ENCODE data around the gene NNT.
"Not testable (repeated sequence)": the region's sequence is repeated elsewhere in the genome, so short reads cannot be mapped to it uniquely, and the experiment has no call there.

Gene NNT

GRCh38 chr5:43584166-43584699 is 18.7 kb upstream of the NNT start:
- no peak for DNase-seq

- DNase-seq = no peak
These were observed 14.1 kb upstream of the NNT start for GRCh38 chr5:43588842-43589241.

- no peak for DNase-seq
These were observed 13.7 kb upstream of the NNT start for GRCh38 chr5:43589310-43589709.

- no peak for DNase-seq
These were observed 12.3 kb upstream of the NNT start for GRCh38 chr5:43590700-43591099.

DNA sequence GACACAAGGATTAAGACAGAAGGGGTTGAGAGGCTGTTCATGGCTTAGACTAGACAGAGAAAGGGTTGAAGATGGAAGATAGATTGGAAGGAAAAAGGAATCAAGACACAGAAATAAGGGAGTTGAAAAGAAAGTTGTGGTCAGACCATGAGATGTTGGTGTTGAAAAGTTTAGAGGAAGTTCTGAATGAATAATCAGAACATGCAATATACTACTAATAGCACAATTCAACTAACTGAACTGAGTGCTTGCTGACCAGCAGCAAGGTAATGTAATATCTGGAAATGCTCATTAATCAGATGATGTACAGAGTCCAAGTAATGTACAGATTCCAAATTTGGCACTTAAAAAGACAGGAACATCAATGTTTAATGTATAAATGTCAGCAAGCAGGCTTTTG is 10.6 kb upstream of the NNT start:
- DNase-seq = no peak

DNA sequence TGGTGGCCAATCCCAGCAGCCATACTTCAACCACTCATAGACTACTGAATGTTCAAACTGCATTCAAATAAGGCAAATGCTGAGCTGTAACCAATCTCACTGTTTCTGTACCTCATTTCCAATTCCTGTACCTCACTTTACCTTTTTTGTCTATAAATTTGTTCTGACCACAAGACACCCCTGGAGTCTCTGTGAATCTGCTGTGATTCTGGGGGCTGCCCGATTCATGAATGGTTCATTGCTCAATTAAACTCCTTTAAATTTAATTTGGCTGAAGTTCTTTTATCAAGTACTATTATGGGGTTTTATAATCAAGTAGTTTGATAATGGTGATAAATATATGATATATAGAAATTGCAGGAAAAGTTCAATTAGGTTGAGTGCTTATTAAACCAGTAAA is 4.1 kb upstream of the NNT start:
- not testable (repeated sequence) for DNase-seq

GRCh38 chr5:43601454-43602260 is 1.3 kb upstream of the NNT start:
- DNase-seq = no peak

- DNase-seq = peak; percentile 53
These were observed 601 bp downstream of the NNT start for GRCh38 chr5:43603344-43604217.

DNA sequence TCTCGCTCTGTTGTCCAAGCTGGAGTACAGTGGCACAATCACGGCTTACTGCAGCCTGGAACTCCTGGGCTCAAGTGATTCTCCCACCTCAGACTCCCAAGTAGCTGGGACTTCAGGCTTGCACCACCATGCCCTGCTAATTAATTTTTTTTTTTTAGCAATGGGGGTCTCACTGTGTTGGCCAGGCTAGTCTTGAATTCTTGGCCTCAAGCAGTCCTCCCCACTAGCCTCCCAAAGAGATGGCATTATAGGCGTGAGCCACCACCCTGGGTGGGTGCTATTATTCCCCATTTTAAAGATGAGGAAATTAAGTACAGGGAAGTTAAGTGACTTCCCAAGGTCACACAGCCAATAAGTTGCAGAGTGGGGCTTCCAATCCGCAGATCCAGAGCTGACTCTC is 1.7 kb downstream of the NNT start:
- no peak for DNase-seq

GRCh38 chr5:43606351-43606750 is 3.4 kb downstream of the NNT start:
- DNase-seq = no peak

DNA sequence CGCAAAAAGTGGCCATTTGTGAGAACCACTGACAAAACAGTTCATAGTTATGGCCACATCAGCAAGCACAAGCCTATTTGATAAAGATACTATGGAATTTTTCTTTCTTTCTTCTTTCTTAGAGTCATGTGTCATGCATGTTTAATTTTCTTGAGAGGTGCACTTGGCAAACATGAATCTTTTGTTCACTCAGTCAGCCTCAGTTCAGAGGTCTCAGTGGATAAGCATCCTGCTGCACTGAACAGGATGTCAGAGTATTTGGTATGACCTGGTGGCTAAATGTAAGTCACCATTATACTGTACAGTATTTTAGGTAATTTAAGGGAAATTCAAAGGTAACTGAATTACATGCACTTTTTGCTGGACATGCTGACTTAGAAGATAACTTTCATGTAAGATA is 5.4 kb downstream of the NNT start:
- DNase-seq = no peak

DNA sequence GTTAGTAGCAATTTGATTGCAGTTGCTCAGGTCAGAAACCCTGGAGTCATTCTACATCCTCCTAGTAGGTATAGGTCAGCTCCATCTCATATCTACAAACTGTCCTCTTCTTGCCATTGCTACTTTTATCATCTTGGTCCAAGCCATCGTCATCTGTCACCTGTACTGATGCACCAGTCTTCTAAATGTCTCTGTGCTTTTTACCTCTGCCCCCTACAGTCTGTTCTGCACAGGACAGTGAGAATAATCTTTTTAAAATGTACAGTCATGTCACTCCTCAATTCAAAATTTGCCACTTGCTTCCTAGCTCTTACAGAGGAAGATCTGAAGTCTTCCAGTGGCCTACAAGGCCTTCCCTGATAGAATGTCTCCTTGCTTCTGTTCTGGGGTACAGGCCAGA is 6.8 kb downstream of the NNT start:
- no peak for DNase-seq

- no peak for DNase-seq
These were observed 10.4 kb downstream of the NNT start for GRCh38 chr5:43613370-43613769.

- no peak for DNase-seq
These were observed 12.6 kb downstream of the NNT start for GRCh38 chr5:43615445-43616184.

GRCh38 chr5:43616535-43616934 is 13.6 kb downstream of the NNT start:
- no peak for DNase-seq

DNA sequence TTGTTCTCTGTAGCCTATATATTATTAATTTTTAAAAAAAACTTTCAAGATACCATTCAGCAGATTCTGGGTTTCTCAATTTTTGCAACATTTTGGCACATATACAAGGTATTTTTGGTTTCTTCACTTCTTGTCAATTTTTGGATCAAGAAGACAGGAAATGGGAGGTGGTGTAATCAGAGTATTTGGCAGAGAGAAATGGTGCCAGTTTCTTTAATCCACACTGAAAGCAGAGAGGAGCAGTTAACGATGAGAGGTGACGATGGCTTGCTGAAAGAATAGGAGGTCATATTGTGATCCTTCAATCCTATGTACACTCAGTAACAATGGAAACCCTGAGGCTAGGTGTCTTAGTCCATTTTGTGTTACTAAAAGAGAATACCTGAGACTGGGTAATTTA is 16.4 kb downstream of the NNT start:
- no peak for DNase-seq

DNA sequence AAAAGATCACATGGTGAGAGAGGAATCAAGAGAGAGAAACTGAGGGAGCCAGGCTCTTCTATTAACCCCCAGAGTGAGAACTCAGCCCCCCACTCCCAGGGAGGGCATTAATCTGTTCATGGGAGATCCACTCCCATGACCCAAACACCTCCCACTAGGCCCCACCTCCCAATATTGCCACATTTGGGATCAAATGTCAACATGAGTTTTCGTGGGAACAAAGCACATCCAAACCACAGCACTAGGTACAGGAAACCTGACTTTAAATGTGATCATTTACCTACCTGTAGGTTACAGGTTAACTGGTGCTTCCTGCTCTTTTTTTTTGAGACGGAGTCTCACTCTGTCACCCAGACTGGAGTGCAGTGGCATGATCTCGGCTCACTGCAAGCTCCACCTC is 16.9 kb downstream of the NNT start:
- DNase-seq = no peak

DNA sequence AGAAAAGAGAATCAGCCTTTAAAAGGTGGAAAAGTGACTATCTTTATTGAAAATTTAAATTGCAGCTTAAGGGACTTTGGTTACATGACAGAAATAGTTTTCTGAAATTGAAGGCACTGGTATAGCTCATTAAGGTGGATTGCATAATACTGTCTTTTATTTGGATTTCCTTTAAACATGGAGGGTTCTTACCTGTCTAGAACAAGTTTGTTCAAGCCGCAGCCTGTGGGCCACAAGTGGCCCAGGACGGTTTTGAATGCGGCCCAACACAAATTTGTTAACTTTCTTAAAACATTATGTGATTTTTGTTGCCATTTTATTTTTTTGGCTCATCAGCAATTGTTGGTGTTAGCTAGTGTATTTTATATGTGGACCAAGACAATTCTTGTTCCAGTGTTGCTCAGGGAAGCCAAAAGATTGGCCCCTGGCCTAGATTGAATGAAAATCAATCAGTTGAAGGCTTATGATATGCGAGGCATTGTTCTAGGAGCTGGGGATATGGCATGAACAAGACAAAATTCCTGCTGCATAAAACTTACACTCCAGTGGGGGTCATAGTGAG is 18.0 kb downstream of the NNT start:
- no peak for DNase-seq

DNA sequence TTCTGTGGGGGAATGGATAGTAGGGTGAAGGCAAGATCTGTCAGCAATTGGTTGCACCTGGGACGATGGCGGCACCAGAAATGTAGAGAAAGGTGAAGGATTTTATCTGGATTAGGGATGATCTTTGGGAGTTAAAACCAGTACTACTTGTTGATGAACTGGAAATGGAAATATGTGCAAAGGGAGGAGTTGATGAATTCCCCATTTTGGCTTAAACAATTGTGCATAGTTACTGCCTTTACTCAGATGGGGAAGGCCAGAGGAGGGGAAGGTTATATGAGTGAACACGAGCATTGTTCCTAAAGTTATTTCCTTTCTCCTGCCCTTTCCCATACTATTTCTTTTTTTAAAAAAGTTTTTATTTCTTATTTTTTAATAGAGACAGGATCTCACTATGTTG is 19.1 kb downstream of the NNT start:
- no peak for DNase-seq

GRCh38 chr5:43623048-43623680 is 20.2 kb downstream of the NNT start:
- DNase-seq = no peak

DNA sequence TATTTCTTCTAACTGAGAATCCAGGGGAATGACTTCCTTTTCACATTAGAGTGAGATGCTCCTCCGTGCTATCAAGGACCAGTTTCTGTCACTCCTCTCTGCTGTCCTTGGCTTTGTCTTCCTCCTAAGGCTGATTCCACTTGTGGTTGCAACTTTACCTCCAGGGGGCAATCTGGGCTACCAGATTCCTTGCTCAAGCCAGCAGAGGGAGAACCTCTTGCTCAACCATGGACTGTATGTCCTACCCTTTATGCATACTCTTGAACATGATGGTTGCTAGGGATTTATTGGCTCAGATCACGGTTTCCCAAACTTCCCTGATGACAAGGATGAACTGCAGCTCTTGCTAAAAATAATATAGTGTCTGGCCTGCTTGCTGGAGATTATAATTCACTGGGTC is 24.0 kb downstream of the NNT start:
- DNase-seq = peak; percentile 10

DNA sequence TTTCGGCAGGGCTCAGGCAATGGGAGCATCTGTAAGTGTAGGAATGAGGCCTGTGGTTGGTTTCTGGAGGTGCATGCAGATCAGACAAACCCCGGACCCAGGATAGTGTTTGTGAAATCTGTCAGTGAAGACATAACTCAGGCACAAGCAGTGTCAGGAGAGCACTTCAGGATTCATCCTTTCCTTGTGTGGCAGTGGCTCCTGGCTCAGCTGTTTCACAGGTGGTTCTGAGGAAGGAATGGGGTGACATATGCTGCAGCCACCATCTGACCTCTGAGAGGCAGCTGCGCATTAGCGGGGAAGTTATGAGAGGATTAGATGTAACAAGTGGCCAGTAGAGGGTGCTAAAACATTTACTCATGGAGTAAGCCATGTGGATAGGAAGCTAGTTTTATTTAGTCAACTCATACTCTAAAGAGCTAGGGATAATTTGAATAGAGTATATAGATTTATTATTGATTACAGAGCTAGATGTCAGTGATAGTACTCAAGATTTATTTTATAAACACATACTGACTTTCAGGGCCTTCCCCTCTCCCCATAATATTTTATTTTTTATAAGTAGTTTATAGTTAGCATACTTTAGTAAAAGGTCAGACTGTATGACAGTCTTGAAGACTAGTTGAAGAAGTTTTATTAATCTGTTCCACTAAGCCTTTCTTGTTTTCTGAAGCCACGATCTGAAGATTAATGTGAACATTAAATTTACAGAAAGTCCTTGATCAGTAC is 28.4 kb downstream of the NNT start:
- peak; percentile 66 for DNase-seq

All from NCI-H1436 (cell line).